Breast epithelium (tissue), 3 donors: ENCODE data around the gene RNF25.

ENCODE experiments used
- CTCF ChIP-seq, 3 donors: fragments of 450-650 bp; IDR thresholded peaks; one replicate each; pipeline ENCODE4 v1.5.1; 2016 to 2017; ENCODE audit warnings: antibody characterized with exemption in 3 of 3, mild to moderate bottlenecking in 3 of 3, moderate library complexity in 3 of 3
- POLR2A ChIP-seq: fragments of 450-650 bp; IDR thresholded peaks from one replicate; pipeline ENCODE4 v1.6.1; 2016; ENCODE audit warnings: antibody characterized with exemption, mild to moderate bottlenecking, moderate library complexity
- POLR2AphosphoS5 ChIP-seq, 3 donors: sonication (generic); formaldehyde crosslinking; IDR thresholded peaks; one replicate each; pipeline ENCODE4 v1.6.1; 2017; ENCODE audit warnings: antibody characterized with exemption in 3 of 3

- TF ChIP-seq CTCF (IDR thresholded peaks at IDR 0.05) = no peak
- TF ChIP-seq POLR2A = no peak
- TF ChIP-seq POLR2AphosphoS5 (IDR thresholded peaks at IDR 0.05) = no peak
These were observed 29.6 kb downstream of the RNF25 start for GRCh38 chr2:218642121-218642656.
